ENCODE data around the gene REV3L. TPM values are rescaled to one million over a fixed set of nuclear protein-coding genes. Genes with fewer than 3 reads are reported as not detected.

Gene REV3L
- total RNA-seq, 1 donor from 2014 or later, result 22.2 TPM

GRCh38 chr6:111377558-111378120 lies 105.4 kb downstream of the REV3L start:
- DNase-seq (ENCODE audit: low read depth, low spot score), result no peak
- Mint-ChIP-seq H3K27me3 (ENCODE audit: low read depth) (no peaks in the 10 kb centered on the region), H3K27ac (ENCODE audit: unreplicated experiment) (no peak overlapping the region), H3K36me3 (ENCODE audit: low read depth) (peaks cover 9% of the 10 kb centered on the region), H3K4me1 (no peaks in the 10 kb centered on the region), H3K4me3 (no peak overlapping the region), H3K9me3 (no peaks in the 10 kb centered on the region)
- no peak for TF ChIP-seq CTCF (conservative IDR thresholded peaks at IDR 0.05)

GRCh38 chr6:111367393-111368088 lies 115.5 kb downstream of the REV3L start:
- H3K4me3 Mint-ChIP-seq, result no peak overlapping the region
- no peaks in the 10 kb centered on the region for H3K4me1 Mint-ChIP-seq
- no peaks in the 10 kb centered on the region for H3K9me3 Mint-ChIP-seq
- DNase-seq (ENCODE audit: low read depth, low spot score), result no peak
- no peaks in the 10 kb centered on the region for H3K27me3 Mint-ChIP-seq (ENCODE audit: low read depth)
- no peak overlapping the region for H3K27ac Mint-ChIP-seq (ENCODE audit: unreplicated experiment)
- peaks cover 9% of the 10 kb centered on the region for H3K36me3 Mint-ChIP-seq (ENCODE audit: low read depth)
- TF ChIP-seq CTCF (conservative IDR thresholded peaks at IDR 0.05), result no peak

GRCh38 chr6:111361648-111362047 lies 121.4 kb downstream of the REV3L start:
- no peak overlapping the region for H3K4me3 Mint-ChIP-seq
- H3K9me3 Mint-ChIP-seq, result no peaks in the 10 kb centered on the region
- H3K27ac Mint-ChIP-seq (ENCODE audit: unreplicated experiment), result no peak overlapping the region
- no peaks in the 10 kb centered on the region for H3K27me3 Mint-ChIP-seq (ENCODE audit: low read depth)
- DNase-seq (ENCODE audit: low read depth, low spot score), result peak; percentile 12
- H3K36me3 Mint-ChIP-seq (ENCODE audit: low read depth), result no peaks in the 10 kb centered on the region
- H3K4me1 Mint-ChIP-seq, result peaks cover 5% of the 10 kb centered on the region
- peak; percentile 60 for TF ChIP-seq CTCF (conservative IDR thresholded peaks at IDR 0.05)

GRCh38 chr6:111358454-111358853 lies 124.6 kb downstream of the REV3L start:
- Mint-ChIP-seq H3K9me3 (no peaks in the 10 kb centered on the region), H3K36me3 (ENCODE audit: low read depth) (no peaks in the 10 kb centered on the region), H3K27me3 (ENCODE audit: low read depth) (no peaks in the 10 kb centered on the region), H3K4me1 (peaks cover 5% of the 10 kb centered on the region), H3K27ac (ENCODE audit: unreplicated experiment) (no peak overlapping the region), H3K4me3 (no peak overlapping the region)
- DNase-seq (ENCODE audit: low read depth, low spot score), result no peak
- no peak for TF ChIP-seq CTCF (conservative IDR thresholded peaks at IDR 0.05)

GRCh38 chr6:111357705-111358104 lies 125.3 kb downstream of the REV3L start:
- H3K4me3 Mint-ChIP-seq, result no peak overlapping the region
- no peaks in the 10 kb centered on the region for H3K36me3 Mint-ChIP-seq (ENCODE audit: low read depth)
- no peaks in the 10 kb centered on the region for H3K27me3 Mint-ChIP-seq (ENCODE audit: low read depth)
- no peak for DNase-seq (ENCODE audit: low read depth, low spot score)
- TF ChIP-seq CTCF (conservative IDR thresholded peaks at IDR 0.05), result no peak
- H3K27ac Mint-ChIP-seq (ENCODE audit: unreplicated experiment), result no peak overlapping the region
- H3K4me1 Mint-ChIP-seq, result peaks cover 5% of the 10 kb centered on the region
- no peaks in the 10 kb centered on the region for H3K9me3 Mint-ChIP-seq
